Cerebellar nuclear complex (tissue), 1 donor: Measurements from ENCODE around the gene GTPBP1.

Experiments used
- DNase-seq, 2 experiments: peaks; one replicate each; lab custom pipeline; 2025; lab: John Stamatoyannopoulos, UW

GTPBP1 gene

GRCh38 chr22:38724926-38725571 lies 19.3 kb downstream of the GTPBP1 start:
- DNase-seq: no peak

- DNase-seq: no peak
These were observed 20.3 kb downstream of the GTPBP1 start for GRCh38 chr22:38725900-38726655.

GRCh38 chr22:38727123-38727522 lies 21.4 kb downstream of the GTPBP1 start:
- no peak for DNase-seq

- no peak for DNase-seq
These were observed 22.0 kb downstream of the GTPBP1 start for GRCh38 chr22:38727530-38728451.

- no peak for DNase-seq
These were observed 23.4 kb downstream of the GTPBP1 start for GRCh38 chr22:38728871-38729796.

- no peak for DNase-seq
These were observed 24.2 kb downstream of the GTPBP1 start for GRCh38 chr22:38729946-38730345.

- no peak for DNase-seq
These were observed 24.7 kb downstream of the GTPBP1 start for GRCh38 chr22:38730411-38730871.

GRCh38 chr22:38731703-38732161 lies 26.0 kb downstream of the GTPBP1 start:
- no peak for DNase-seq

- no peak for DNase-seq
These were observed 26.6 kb downstream of the GTPBP1 start for GRCh38 chr22:38732251-38732815.

GRCh38 chr22:38733329-38733723 lies 27.6 kb downstream of the GTPBP1 start:
- DNase-seq: no peak

GRCh38 chr22:38733724-38734381 lies 28.1 kb downstream of the GTPBP1 start:
- peak; percentile 65 to 79 for DNase-seq

GRCh38 chr22:38734421-38735100 lies 28.8 kb downstream of the GTPBP1 start:
- no peak for DNase-seq

- no peak for DNase-seq
These were observed 29.4 kb downstream of the GTPBP1 start for GRCh38 chr22:38735126-38735464.

GRCh38 chr22:38735465-38736256 lies 29.9 kb downstream of the GTPBP1 start:
- DNase-seq: no peak

- DNase-seq: no peak
These were observed 30.5 kb downstream of the GTPBP1 start for GRCh38 chr22:38736257-38736570.

- DNase-seq: no peak
These were observed 31.7 kb downstream of the GTPBP1 start for GRCh38 chr22:38737302-38738060.

GRCh38 chr22:38738475-38739070 lies 32.8 kb downstream of the GTPBP1 start:
- DNase-seq: no peak
